NCI-H2227 treated with DMSO at 0.1 percent for 48 hours (cell line): ENCODE data around the gene SBF2.

ENCODE experiments used
- DNase-seq: peaks from one replicate; lab custom pipeline; 2025; lab: John Stamatoyannopoulos, UW

Gene SBF2

DNA sequence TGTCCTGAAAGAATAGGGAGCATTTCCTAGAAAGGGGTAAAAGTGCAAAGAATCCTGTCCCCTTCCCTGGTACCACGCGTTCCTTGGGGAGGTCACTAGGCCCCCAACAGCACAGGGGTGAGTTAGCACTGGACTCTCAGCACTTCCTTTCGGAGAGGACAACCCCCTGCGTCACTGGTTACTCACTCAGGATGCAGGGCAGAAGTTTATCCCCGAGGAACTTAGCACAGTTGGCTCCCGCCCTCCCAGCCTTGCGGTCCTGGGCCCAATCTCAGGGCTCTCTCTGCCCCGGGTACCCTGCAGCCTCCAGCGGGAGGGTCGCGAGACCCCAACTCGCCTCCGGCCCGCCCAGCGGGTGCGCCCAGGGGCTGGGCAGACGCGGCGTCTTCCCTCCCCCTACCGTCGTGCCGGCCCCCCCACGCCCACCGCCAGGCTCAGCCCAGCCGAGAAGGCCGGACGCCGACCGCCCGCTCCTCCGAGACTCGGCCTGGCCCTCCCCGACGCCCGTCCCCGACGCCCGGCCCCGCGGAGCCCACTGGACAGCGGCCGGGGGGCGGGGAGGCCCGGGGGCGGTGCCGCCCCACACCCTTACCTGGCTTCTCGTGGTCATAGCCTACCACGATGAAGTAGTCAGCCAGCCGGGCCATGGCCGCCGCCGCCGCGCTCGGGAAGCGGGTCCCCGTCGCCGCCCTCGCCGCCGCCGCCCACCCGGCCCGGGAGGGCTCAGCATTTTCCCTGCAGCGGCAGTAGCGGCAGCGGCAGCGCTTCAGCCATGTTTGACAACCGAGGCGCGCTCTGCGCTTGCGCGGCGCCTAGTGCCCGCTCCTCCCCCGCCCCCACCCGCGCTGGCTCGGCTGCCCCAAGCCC, at the start of gene SBF2:
TSS of gene SBF2 (minus strand) at position 797 of the 867 bp plus-strand sequence. CDS start at position 647, 150 bp downstream.
- DNase-seq: peak; percentile 73

DNA sequence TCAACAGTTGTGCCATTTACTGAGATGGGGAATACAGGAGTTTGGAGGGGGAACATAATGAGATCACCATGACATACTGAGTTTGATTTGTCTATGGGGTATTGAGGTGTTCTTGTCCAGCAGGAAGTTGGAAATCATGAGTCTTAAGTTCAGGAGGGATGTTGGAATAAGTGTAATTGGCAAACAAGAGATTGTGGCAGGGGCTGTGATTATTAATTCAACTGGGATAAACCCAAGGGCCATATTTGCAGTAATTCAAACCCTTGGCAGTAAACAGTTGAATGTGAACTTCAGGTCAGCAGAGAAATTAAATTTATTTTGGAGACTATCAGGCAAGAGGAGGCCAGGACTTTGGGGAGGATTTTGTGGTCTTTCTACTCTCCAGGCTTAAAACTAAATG, 44.3 kb upstream of the SBF2 start:
- DNase-seq: no peak

DNA sequence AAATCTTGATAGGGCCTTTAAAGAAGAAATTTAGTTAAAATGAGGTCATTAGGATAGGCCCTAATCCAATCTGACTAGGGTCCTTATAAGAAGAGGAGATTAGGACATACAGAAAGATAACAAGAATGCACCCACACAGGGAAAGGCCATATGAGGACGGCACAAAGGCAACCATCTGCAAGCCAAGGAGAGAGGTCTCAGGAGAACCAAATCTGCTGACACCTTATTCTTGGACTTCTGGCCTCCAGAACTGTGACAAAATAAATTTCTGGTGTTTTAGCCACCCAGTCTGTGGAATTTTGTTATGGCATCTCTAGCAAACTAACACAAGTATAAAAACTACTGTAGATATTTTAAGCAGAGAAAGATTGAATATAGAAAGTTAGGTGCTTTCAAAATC, 39.5 kb upstream of the SBF2 start:
- no peak for DNase-seq

DNA sequence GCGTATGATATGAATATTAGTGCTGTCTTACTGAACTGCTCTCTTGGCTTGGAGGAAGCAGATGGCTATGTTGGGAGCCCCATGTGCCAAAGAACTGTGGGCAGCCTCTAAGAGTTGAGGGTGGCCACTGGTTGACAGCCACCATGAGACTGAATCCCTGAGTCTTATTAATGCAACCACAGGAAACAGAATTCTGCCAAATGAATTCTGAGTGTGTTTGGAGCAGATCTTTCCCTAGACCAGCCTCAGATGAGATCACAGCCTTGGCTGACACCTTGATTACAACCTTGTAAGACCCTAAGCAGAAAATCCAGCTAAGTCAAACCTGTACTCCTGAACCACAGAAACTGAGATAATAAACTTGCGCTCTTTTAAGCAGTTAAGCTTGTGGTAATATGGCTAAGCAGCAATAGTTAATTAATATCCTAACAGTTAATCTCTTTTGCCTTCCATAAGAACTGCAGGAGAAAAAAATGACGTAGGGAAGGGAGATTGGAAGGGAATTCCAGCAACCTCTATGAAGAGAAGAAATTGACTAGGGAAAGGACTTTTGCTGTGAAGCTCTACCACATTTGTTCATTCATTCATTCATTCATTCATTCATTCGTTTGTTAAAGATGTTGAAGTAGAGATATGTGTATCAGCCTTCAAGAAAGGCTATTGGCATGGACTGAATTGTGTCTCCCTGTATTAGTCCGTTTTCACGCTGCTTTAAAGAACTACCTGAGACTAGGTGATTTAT, 37.7 kb upstream of the SBF2 start:
- no peak for DNase-seq

DNA sequence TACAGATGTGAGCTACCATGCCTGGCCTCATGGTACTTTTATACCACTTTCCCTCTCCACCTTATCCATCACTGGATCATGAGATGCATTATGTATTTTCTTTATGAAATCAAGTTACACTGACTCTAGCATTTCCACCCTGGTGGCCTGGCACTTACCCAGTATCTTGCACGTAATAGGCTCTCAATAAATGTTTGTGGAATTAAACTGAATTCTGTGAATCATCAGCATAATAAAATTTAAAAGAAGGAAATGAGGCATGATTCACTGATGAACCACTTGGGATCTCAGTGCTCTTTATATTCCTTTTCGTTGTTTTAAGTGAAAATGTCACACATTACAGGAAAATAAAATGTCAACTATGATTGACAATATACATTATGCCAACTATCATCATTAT, 35.9 kb upstream of the SBF2 start:
- no peak for DNase-seq

DNA sequence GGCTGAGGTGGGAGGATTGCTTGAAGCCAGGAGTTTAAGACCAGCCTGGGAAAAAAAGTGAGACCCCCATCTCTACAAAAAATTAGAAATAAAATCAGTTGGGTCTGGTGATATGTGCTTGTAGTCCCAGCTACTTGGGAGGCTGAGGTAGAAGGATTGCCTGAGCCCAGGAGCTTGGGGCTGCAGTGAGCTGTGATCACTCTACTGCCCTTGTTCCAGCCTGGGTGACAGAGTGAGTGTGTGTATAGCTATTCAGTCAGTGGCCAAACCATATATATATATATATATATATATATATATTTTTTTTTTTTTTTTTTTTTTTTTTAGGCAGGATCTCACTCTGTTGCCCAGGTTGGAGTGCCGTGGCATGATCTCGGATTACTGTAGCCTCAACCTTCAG, 35.3 kb upstream of the SBF2 start:
- no peak for DNase-seq

DNA sequence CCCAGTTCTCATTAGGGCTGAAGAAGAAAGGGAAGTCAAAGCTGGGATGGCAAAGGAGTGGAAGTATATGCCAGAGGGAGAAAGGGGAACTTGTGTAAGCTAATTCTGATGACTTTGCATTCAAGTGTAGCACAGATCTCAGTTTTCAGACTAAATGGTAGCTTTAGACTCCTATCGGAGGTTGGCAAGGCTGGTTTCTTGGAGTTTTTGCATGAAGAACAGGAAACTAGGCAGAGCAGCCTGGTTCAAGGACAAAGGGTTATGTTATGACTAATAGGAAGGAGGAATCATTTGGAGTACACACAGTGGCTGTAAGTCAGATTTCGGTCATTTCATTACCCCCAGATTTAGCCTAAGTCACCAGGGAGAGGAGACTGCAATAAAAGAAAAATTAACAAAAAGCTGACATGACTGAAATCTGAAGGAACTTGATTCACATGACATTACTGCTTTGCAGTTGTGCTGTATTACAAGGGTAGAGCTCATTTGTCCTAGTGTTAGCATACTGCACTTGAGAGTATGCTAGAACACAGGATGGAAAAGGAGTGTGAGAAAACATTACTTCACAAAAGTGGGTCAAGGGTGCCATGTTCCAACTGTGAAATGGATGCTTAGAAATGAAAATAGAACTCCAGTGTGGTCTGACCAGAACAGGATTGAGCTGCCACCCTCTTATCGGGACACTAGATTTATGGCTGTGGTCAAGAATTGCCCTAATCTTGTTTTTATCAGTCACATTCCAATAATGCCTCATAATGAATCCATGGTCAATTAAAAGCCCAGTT, 34.5 kb upstream of the SBF2 start:
- DNase-seq: no peak

DNA sequence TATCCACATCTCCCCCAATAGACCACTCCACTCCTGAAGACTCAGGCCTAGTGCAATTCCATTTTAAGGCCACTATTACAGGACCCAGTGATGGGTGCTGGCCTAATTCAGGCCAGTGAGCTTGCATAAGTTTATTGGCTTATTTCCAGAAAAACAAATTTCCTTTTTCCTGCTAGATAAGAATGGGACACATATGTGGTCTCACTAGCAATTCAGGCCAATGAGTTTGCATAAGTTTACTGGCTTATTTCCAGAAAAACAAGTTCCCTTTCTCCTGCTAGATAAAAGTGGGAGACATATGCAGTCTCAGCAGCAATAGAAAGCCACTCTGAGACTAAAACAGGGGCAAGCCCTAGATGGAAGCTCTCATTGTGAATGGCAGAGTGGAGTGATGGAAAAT, 33.2 kb upstream of the SBF2 start:
- DNase-seq: no peak

DNA sequence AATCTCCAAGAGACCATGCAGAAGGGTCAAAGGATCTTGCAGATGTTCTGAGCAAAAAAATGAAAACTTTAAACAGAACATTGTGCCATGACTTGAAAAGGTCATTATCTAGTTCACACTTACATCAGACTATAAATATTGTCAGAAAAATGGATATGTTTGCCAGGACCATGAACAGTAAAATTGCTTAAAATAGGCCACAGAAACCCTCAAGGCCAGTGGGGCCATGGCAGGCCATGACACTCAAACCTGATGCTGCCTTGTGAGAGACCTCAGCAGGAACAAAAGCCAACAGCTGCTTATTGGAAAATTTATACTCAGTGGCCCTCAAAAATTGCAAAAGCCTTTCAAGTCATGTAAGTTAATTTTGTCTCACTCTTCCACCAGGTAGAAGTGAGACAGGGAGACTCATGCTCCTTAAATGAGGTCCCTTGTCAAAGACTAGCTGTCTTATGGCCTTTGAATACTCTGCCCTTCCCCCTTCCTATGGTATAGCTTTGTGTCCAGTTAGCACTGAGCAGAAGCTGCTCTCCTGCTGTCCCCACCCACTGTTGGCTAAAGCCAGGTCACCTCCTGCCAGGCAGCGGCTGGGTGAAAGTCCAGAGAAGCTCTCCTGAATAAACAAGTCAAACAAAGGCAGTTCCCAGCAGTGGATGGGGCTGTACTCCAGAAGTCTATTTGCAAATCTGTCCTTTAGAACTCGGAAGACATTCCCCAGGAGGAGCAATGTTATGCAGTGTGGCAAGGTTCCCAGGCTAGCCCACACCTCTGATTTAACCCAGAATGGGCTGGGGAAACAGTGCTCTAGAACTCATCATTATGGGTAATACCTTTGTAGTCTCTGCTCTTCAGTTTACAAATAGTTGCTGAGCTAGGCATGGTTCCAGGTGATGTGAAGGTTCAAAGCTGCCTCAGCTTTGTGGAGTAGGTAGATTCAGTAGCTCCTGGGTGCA, 32.3 kb upstream of the SBF2 start:
- DNase-seq: no peak

DNA sequence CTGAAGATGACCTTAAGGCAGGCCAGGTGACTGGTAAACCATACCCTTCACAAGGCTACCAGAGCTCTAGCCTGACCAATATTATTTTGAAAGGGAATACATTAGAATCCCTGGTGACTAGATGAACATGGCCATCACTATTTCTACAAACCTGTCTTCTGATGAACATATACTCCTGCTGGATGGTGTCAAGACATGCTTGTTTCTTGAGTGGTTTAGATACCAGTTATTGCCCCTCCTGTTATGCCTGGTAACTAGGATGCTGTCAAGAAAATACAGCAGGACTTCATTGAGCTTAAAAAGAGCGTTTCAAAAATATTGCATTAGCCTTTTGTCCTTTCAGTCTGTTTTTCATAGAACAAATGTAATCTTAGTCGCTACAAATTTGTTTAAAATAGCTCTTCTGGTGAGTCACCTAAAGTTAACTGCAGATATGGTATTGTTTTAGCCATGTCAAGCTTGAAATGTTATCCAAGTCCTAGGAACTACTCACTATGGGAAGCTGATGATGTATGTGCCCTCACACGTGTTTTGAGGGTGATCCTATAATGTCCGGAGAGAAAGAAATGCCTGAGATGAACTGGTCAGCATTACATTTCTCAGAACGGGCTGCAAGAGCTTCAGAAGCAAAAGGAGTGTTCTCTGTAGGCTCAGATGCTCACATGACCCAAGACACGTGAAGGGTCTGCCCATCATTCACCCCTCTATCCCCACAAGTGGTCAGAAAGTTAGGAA, 31.4 kb upstream of the SBF2 start:
- DNase-seq: no peak

DNA sequence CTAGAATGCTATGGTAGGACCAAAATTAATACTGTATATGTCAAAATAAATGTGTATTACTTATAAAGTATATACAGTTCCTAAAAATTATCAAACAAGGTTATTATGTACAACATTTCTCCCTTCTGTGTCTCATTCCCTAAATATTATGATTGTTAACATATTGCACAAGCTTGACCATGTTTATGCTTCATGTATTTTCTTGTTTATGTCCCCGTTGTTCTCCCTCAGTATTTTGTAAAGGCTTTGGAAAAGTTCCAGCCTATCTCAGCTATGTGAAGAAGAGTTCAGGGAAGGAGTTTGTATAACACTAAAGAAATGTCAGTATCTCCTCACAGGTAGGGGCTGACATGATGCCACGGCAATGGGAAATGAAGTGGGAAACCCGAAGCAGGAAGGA, 30.5 kb upstream of the SBF2 start:
- no peak for DNase-seq

DNA sequence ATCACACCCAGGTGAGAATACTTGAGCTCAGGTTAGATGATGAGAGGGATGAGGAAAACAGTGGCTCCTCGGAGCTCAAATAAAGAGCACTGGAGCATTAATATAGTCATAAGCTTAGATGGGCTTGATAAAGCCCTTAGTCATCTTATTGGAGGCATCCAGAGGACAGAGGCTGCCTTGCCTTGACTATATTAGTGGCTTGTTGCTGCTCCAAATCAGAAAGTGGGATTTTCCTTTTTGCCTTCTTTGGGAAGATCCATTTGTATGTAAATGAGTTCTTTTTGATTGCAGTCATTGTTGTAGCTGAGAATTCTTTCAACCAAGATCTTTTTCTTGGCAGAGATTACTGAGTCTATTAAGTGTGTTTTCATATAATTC, 29.8 kb upstream of the SBF2 start:
- DNase-seq: no peak

DNA sequence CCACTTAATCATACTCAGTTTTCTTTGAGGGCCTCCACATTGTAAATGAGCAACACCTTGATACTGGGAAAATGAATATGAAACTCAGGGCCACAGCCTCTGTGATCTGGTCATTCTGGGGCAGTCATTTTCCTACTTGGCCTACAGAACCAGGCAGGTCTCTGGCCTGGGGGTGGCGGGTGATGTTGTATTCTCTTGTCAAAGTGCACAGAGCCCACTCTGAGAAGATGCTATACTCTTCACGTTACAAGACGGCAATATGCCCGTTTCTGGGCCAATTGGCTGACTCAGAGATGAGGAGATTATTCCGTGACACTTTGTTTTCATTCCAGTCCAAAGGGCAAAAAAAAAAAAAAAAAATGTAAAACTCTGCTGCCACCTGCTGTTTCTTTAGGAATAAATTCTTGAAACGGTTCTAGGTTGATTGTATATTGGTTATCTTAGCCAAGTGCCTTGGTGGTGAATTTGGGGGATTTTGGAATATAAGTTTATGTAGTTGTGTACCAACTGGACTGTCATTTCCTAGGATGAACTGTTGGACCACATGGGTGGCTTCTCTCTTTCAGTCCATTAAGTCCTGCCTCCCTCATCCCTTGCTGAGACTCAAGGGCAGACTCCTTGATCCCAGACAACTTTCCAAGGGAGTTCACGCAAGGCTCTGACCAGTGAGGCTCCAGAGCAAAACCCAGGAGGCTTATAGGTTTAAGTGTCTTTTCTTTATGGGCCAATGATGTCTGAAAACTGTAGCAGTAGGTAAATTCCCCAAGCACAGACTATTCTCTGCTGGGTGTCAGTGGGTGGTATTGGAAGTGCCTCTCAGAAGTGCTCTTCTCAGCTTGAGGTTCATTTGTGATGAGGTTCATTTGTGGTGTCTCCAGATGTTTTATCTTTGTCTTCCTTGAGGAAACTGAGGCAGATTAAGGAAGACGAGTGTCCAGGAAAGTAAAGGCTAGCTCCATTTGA, 29.1 kb upstream of the SBF2 start:
- peak; percentile 63 for DNase-seq

DNA sequence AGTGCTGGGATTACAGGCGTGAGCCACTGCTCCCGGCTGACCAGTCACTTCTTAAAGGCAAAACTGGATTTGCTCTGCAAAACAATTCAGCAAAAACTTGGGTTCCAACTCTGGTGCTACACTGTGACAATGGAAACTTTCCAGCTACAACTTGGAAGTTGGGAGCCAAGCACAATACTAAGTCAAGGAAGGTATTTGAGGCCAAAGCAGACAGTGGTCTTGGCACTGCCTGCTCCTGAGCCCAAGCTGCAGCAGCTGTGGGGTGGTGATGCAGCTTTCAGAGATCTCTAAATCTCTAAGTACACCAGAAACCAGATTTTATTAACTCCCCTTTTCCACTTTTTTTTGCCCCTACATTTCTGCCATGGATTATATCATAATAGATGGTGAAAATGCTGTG, 28.4 kb upstream of the SBF2 start:
- no peak for DNase-seq

DNA sequence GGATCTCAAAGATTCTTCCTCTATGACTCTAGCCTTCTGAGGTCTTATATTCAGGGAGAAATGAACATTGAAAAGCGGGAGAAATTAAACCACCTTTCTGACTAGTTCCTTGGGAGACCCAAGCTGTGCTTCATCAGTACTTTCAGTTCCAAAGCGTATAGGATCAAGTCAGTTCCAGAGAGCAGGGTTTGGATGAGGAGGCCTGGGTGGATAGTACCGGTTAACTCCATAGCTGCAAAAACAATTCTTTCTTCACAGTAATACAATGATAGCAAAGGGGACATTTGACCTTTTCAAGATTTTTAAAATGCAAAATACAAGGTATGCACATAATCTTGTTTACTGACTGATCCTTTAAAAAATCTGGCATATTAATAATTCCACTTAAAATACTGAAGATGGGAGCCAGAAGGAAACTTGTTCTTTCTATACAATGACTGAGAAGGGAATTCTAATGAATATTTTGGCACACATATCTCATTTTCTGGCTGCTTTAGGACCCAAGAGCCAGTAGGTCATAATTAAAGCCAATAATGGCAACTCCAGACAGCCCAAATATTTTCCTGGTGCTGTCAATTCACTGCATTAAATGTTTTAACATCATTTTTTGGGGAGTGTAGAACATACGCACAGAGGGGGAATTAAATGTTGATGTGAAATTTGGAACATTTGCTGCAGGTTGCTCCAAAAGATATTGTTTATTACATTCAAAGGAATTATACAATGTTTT, 26.9 kb upstream of the SBF2 start:
- DNase-seq: no peak

DNA sequence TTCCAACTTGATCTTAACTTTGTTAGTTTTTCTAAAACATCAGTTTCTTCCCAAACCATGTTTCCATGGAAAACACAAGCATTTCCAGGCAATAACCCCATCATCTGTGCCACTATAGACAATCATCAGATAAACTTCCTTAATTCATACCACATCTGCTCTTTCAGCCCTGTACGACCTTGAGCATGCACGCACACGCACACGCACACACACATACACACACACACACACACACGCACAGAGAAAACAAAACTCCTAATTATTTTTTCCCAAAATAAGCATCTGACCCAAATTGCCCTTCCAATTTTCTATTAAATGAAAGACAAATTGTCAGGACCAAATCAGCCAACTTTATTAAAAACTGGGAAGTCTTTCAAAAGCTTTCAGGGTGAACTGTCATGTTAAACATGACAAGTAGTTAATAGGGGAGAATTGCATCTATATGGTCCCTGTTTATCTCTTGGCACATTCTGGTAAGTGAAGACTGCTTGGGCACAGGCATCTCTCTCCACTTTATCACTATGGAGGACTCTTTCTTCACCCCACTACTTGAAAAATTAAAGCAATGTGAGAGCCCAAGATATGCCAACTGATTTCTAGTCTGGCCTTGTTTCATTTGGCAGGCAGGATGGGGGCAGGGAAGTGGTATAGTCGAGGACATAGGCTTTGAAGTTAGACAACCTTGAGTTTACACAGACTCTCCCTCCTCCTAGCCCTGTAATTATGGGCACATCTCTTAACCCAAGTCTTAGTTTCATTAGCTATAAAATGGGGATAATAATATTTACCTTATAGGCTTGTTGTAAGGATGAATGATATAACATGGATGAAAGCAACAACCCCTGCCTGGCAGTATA, 25.9 kb upstream of the SBF2 start:
- DNase-seq: no peak

DNA sequence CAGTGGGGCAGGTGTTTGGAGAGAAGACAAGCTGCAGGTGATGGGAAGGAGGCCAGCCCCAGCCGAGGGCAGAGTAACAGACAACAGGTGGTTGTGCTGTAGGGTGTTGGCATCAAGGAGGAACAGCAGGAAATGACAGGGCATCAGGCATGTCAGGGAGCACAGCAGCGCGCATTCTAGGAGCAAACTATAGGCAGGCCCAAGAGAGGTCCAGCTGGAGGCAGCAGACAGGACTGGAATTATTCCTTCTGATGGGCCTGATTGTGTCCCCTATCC, 24.4 kb upstream of the SBF2 start:
- DNase-seq: no peak
